ENCODE data around the gene ZBP1.

Gene ZBP1

DNA sequence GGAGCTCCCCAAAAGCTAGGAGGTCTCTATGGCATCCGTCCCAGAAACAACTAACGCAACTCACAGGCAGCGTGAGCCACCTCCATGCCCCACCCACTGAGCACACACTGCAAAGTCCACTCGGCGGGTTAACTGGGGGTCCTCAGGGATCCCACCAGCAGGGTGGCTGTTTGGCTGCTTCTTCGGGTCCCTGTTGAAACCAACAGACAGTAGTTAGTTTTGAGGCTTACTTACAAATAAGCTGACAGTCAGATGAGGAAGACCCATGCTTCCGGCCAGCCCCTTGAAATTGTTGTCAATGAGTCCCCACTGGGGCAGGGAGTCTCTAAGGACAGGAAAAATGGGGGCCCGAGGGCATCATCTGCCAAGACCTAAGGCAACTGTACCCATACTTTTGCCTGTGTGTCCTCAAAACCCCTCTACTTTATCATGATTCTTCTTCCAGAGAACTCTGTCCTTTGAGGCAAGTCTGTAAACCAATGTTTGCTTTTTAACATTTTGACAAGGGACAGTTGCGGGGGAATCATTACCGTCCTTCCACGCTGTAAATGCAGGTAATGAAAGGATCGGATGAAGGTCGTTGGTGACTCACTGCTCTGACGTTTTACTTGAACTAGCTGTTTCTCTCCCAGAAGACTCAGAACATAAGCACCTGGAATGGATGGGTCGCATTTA, 61.5 kb downstream of the ZBP1 start:
- Histone ChIP-seq H3K36me3 (ENCODE audit: control insufficient read depth, insufficient read depth, low read length) (no peaks in the 10 kb centered on the region), H3K4me3 (ENCODE audit: extremely low read depth, insufficient read depth, low read length, poor library complexity, severe bottlenecking) (no peak overlapping the region), H3K9me3 (ENCODE audit: control insufficient read depth, low read length) (no peaks in the 10 kb centered on the region), H3K27ac (ENCODE audit: low read depth, low read length, severe bottlenecking) (no peak overlapping the region), H3K4me1 (ENCODE audit: control insufficient read depth, insufficient read depth, low read length, poor library complexity, severe bottlenecking) (no peaks in the 10 kb centered on the region)
- WGBS, 2 experiments (ENCODE audit: insufficient coverage in 2 of 2): 76 to 85% methylated on average over 14 to 15 of the region's 15 CpGs

DNA sequence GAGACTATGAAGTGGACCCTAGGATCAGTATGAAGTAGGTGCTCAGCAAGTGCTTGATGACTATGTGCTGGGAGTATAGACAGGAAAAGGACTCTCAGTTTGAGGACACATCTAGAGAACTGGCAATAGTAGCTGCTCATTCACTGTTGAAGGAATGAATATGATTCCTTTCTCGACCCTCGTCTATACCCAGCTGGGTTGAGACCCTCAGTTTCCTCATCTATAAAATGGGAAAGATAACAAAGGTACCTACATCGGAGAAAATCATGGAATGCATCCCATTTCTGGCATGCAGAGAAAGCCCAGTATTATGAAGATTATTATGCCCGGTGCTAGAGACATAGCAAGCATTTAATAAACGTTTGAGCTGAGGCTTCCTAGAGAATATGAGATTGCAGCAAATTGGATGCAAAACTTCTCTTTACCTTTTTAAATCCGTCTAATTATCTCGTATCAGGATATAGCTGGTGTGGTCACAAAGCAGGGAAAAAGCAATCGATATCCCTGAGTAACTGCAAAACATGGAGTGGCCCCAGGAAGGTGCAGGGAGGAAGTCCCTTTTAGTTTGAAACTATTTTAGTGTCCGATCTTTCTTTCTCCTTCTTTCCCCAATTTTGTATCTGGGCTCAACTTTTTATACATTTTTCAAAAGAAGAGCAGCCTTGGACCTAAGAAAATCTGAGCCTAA, 62.2 kb downstream of the ZBP1 start:
- Histone ChIP-seq H3K36me3 (ENCODE audit: control insufficient read depth, insufficient read depth, low read length) (no peaks in the 10 kb centered on the region), H3K4me1 (ENCODE audit: control insufficient read depth, insufficient read depth, low read length, poor library complexity, severe bottlenecking) (no peaks in the 10 kb centered on the region), H3K9me3 (ENCODE audit: control insufficient read depth, low read length) (no peaks in the 10 kb centered on the region), H3K4me3 (ENCODE audit: extremely low read depth, insufficient read depth, low read length, poor library complexity, severe bottlenecking) (no peak overlapping the region), H3K27ac (ENCODE audit: low read depth, low read length, severe bottlenecking) (no peak overlapping the region)
- WGBS, 2 experiments (ENCODE audit: insufficient coverage in 2 of 2): 79 to 92% methylated on average over 8 of the region's 9 CpGs

DNA sequence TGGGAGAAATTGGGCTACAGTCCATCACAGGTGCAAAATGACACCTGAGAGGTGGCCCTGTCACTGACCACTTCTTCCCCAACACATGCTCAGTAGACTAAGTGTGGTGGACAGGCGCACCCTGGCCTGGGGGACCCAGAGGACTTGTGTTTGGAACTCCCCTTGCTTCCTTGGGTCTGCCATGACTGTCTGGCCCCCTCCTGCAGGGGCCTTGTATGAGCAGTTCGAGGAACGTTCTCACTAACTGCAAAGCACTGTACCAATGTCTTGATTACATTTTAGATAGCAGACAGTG, 63.3 kb downstream of the ZBP1 start:
- no peak overlapping the region for H3K27ac ChIP-seq (ENCODE audit: low read depth, low read length, severe bottlenecking)
- H3K36me3 ChIP-seq (ENCODE audit: control insufficient read depth, insufficient read depth, low read length): no peaks in the 10 kb centered on the region
- H3K9me3 ChIP-seq (ENCODE audit: control insufficient read depth, low read length): no peaks in the 10 kb centered on the region
- H3K4me1 ChIP-seq (ENCODE audit: control insufficient read depth, insufficient read depth, low read length, poor library complexity, severe bottlenecking): no peaks in the 10 kb centered on the region
- 100% methylated on average over 1 to 3 of the region's 3 CpGs for WGBS, 2 experiments (ENCODE audit: insufficient coverage in 2 of 2)
- H3K4me3 ChIP-seq (ENCODE audit: extremely low read depth, insufficient read depth, low read length, poor library complexity, severe bottlenecking): no peak overlapping the region

DNA sequence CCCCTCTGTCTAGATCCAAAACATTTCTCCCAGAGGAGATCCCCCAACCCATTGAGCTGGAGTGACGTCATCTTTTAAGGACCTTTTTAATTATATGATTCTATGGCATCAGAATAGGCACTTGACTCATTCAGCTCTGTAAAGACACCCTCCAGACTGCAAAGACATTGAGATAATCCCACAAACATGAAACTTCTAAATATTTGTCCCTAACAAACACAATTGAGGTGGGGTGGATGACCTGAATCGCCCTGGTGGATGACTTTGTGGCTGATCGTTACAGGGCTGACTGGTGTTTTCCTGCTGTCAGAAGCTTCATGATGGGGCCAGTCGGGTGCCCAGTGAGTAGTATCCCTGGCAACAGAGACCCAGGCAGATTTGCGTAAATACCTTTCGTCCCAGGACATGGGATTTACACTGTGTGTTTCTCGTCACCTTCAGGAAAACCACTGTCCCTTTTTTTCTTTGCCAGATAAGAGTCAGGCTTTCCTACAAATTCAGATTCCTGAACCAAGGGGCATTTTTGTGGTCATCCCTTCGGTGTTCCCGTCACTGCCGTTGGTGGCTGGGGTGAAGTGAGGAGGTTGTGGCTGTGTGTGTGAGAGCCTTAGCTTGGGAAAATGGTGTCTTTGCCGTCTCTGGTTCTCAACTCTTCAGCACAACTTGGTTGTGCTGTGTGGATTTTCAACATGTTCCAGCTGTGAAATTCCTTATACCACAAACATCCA, 64.6 kb downstream of the ZBP1 start:
- WGBS, 2 experiments (ENCODE audit: insufficient coverage in 2 of 2): 89 to 90% methylated on average over 6 of the region's 11 CpGs
- Histone ChIP-seq H3K9me3 (ENCODE audit: control insufficient read depth, low read length) (no peaks in the 10 kb centered on the region), H3K4me1 (ENCODE audit: control insufficient read depth, insufficient read depth, low read length, poor library complexity, severe bottlenecking) (no peaks in the 10 kb centered on the region), H3K27ac (ENCODE audit: low read depth, low read length, severe bottlenecking) (no peak overlapping the region), H3K36me3 (ENCODE audit: control insufficient read depth, insufficient read depth, low read length) (no peaks in the 10 kb centered on the region), H3K4me3 (ENCODE audit: extremely low read depth, insufficient read depth, low read length, poor library complexity, severe bottlenecking) (no peak overlapping the region)
